Left cardiac atrium (tissue), 4 donors: ENCODE data around the gene ADM2. TPM values are rescaled to one million over a fixed set of nuclear protein-coding genes. Genes with fewer than 3 reads are reported as not detected.
"Not testable (repeated sequence)": the region's sequence is repeated elsewhere in the genome, so short reads cannot be mapped to it uniquely, and the experiment has no call there.

Experiments used
- ATAC-seq, 2 donors: fragments of 200-7000 bp; cut with Tn5 transposase; one replicate each; pipeline ENCODE4 v1.9.1; 2020; ENCODE audit warnings: mild to moderate bottlenecking in 2 of 2, moderate library complexity in 2 of 2
- DNase-seq: peaks from one replicate; pipeline ENCODE4 v3.0.0-alpha.2; 2020
- intact Hi-C, 2 donors: fragments of 100-400 bp; cut with DNase I; formaldehyde crosslinking; loops; one replicate each; pipeline versions ENCODE4 v1.14.1 to v1.15.1; 2022 to 2023
- total RNA-seq, 2 donors: library from RNA; stranded (reverse); fragmentation: NEBNext Ultra II Directional; extraction: Animal tissue kit (Norgen Biotek cat#: 25700); gene quantifications; one replicate each; pipeline ENCODE4 v1.2.1, GENCODE V29; 2021
- donor health status: DM: no; HTN: yes; CAD: no.
- donor health status: DM: no; HTN: yes; CAD: no; lungs with severe emphysema.
- donor health status: DM: yes; HTN: yes; CAD: no.
- donor health status: Dilated cardiomyopathy.

The ADM2 gene
- total RNA-seq, 2 donors from 2014 or later: 0.15 to 0.52 TPM

DNA sequence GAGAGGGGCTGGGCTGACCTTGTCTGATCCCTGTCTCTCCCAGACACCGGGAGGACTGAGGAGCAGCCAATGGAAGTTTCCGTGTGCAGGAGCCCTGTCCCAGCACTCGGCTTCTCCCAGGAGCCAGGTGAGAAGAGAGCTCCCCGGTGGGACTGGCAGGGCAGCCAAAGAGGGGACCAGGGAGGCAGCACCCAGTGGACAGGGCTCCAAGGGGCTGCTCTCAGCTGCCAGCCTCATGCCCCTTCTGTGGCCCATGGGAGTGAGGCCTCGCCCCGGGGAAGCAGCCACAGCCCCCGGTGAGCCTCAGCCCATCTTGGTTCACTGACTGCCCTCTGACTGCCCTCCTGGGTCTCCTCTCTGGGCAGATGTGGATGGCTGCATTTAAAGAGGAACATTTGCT lies 37.3 kb downstream of the ADM2 start:
- ATAC-seq: no peak
- intact Hi-C loops: no loop called here
- DNase-seq: no peak

DNA sequence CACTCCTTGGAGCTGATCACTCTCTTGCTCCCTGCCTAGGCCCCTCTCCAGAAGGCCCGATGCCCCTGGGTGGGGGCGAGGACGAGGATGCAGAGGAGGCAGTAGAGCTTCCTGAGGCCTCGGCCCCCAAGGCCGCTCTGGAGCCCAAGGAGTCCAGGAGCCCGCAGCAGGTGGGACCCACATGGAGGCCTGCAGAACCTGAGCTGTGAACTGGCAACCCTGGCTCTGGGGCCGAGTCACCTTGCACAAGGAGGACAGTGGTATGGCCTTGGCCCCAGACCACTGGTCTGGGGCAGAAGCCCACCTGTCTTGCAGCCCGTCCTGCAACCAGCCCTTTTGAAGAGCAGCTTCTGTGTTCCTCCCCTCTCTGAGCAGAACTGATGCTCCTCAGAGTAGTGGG lies 37.8 kb downstream of the ADM2 start:
- no peak for ATAC-seq
- DNase-seq: no peak
- intact Hi-C loops: no loop called here

DNA sequence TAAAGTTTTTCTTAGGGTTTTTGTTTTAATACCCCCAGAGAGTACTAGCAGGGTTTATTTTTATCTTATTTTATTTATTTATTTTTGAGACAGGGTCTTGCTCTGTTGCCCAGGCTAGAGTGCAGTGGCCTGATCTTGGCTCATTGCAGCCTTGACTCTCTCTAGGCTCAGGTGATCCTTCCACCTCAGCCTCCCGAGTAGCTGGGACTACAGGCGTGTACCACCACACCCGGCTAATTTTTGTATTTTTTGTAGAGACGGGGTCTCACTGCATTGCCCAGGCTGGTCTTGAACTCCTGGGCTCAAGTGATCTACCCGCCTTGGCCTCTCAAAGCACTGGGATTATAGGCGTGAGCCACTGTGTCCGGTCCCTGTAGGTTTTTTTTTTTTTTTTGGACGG lies 38.8 kb downstream of the ADM2 start:
- DNase-seq, intact Hi-C loops, ATAC-seq: not testable (repeated sequence)

DNA sequence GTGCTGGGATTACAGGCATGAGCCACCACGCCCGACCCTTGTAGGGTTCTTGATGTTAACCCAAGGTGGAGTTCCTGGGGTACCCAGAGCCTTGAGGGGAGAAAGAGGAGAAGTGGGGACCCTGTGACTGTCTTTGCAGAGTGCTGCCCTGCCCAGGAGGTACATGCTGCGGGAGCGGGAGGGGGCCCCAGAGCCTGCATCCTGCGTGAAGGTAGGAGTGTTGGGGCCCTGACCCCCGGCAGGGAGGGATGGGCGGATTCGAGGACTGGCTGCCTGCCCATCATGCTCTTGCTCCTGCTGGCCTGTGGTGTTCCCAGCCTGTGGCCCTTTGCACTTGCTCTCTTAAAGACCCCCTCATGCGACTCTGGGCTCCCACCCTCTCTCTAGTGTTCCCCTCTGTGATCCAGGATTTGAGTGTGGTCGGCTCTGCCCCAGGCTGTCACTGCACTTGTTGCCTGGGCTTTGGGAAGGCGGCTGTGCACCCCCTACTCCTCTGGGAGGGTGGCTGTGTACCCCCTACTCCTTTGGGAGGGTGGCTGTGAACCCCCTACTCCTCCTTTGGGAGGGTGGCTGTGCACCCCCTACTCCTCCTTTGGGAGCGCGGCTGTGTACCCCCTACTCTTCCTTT lies 39.6 kb downstream of the ADM2 start:
- DNase-seq (no peak), ATAC-seq (no peak)
- intact Hi-C loops: no loop called here

DNA sequence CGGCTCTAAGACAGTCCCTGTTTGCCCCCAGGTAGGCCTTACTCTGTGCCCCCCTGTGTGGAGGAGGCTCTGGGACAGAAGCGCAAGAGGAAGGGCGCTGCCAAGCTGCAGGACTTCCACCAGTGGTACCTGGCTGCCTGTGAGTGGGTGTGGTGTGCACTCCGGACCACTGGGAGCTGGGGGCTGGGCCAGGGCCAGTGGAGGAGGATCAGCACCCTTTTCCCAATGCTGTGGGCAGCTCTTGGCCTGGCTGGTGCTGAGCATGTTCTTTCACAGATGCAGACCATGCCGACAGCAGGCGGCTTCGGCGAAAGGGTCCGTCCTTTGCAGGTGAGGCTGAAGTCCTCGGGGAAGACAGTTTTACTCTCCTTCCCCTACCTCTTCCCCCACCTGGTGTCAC lies 40.4 kb downstream of the ADM2 start:
- intact Hi-C loops: no loop called here

DNA sequence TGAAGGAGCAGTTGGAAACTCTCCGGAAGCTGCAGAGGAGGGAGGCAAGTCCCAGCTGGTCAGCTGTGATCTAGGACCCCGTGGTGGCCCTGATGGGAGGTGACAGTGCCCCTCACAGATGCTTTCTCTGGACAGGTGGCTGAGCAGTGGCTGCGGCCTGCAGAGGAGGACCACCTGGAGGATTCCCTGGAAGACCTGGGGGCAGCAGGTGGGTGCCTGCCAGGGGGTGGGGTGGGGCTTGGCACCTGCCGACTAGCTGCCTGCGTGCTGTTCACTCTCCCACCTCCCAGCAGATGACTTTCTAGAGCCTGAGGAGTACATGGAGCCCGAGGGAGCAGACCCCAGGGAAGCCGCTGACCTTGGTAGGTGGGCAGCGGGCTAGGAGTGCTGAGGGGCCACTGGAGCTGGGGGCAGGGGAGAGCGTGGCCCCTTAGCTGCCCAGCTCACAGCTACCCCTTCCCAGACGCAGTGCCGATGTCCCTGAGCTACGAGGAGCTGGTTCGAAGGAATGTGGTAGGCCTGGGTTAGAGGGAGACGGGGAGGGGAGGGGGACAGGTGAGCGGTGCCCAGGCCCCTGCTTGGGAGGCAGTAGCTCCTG lies 41.0 kb downstream of the ADM2 start:
- ATAC-seq (no peak), DNase-seq (no peak)
- intact Hi-C loops: no loop called here

More for the DNA sequence above, 40.4 kb downstream of the ADM2 start:
- no peak for DNase-seq
- ATAC-seq: no peak

DNA sequence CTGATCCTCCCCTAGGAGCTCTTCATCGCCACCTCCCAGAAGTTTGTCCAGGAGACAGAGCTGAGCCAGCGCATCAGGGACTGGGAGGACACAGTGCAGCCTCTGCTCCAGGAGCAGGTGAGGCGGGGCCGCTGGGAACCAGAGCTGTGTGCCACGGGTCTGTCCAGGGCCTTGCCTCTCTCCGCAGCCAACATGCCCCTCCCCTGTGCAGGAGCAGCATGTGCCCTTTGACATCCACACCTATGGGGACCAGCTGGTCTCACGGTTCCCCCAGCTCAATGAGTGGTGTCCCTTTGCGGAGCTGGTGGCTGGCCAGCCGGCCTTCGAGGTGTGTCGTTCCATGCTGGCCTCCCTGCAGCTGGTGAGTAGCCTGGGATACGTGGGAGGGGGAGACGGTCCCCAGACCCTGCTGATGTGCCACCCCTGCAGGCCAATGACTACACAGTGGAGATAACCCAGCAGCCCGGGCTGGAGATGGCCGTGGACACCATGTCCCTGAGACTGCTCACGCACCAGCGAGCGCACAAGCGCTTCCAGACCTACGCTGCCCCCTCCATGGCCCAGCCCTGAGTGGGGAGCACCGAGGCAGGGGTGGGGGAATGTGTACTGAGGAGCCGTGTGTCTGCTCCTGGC lies 41.6 kb downstream of the ADM2 start:
- ATAC-seq (no peak), DNase-seq (peak; percentile 26)
- intact Hi-C loops: no loop called here

DNA sequence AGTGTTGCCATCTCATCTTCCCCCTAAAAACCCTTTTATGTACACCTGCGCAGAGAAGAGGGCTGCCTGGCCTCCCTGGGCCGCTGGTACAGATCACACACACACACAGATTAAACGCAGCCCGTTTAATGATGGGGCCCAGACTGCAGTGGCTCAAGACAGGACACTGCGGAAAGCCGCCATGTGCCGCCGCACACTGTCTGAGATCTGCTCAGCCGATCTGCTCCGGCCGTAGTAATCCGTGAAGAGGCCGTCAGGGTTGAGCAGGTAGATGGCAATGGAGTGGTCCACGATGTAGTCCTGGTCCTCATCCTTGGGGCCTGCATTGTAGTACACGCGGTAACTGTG lies 42.1 kb downstream of the ADM2 start:
- DNase-seq: no peak
- intact Hi-C loops: no loop called here
- ATAC-seq: no peak

DNA sequence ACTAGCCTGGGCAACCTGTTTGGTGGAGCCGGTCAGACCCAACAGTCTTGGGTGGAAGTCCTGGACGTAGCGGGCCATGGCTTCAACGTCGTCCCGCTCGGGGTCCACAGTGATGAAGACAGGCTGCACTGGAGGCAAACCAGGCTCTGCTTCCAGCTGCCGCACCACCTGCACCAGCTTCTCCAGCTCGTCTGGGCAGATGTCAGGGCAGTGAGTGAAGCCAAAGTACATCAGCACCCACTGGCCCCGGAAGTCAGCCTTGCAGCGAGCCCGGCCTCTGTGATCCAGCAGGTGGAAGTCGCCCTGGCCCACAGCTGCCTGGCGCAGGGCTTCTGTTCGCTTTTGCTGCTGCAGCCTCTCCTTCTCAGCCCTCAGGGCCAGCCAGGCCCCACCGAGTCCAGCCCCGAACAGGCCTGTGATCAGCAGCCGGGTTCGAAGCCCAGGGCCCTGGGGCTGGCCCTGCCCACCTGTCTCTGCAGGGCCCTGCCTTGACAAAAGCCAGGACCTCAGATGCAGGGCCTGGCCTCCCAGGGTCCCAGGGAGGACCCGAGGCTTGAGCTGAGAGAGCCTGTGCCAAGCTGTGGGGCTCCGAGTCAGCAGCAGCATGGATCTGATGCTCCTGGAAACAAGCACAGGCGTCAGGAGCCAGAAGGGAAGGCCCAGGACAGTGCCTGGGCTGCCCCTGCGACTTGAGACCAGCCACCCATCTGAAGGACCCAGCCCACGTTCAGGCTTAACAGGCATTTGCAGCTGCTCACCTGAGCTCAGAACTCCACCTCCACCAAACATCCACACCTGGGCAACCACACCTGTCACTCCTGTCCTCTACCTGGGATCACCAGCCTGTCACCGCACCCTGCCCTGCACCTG lies 42.7 kb downstream of the ADM2 start:
- ATAC-seq (no peak), DNase-seq (no peak)
- intact Hi-C loops: loop anchor here in 1 of 2 donors (2.0 kb wide), 1 partner anchor 39 kb away; the partner anchor contains the start of gene SYCE3

DNA sequence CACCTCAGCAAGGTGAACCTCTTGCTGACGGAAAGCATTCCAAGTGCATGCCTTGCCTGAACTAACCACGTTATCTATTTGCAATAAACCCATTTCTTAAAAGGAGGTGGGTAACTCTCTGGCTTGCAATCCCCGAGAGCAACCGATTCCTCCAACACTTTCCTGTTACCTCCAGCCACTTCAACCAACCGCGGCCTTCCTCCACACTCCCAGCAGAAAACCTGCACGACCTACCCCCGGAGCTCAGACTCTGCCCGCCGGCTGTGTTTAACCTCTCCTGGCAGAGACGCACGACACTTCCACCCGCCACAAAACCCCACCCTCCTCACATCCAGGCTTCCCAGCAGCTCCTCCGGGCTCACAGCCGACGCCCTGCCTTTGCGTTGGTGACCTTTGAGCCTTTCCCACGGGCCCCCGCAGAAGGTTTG lies 43.3 kb downstream of the ADM2 start:
- ATAC-seq (no peak), DNase-seq (no peak)
- intact Hi-C loops: loop anchor here in 1 of 2 donors (2.0 kb wide), 1 partner anchor 38 kb away; the partner anchor contains the start of gene SYCE3

DNA sequence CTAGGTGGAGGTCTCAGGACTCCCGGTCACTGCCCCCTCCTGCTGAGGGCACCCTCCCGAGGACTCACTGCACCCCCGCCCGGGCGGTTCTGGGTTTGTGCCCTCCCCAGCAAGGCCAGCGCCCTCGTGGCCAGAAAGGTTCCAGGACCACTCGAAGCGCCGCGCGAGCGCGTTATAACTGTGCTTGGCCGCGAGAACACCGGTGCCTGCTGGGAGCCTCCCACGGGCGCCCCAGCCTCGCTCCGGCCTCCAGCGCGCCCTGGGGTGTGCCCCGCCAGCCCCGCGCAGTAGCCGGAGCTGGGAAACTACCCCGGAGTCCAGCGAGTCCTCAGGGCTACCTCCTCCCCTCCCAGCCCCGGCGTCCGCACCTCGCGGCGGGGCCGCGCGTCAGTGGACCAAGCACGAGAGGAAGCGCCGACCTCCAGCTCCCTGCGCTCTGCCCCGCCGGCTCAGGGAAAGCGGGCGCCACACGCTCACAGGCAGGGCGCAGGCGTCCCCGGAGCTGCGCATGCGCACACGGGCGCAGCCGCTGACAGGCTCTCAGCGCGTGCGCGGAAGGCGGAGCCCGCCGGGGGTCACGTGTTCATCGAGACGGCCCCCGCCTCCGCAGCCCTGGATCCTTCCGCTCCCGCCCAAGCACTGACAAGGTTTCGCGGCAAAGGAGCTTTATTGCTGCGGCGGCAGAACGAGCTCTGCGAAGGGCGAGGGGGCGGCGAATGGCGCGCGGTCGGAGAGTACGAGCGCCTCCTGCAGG lies 43.9 kb downstream of the ADM2 start, which contains the start of gene SCO2:
TSS of gene SCO2 (minus strand) at position 495 of the 754 bp plus-strand sequence. CDS start 1,187 bp downstream, outside the sequence.
- DNase-seq: peak; percentile 97
- intact Hi-C loops: loop anchor here in 1 of 2 donors (2.0 kb wide), 1 partner anchor 38 kb away; the partner anchor contains the start of gene SYCE3
- peak; percentile 58 to 77 for ATAC-seq

DNA sequence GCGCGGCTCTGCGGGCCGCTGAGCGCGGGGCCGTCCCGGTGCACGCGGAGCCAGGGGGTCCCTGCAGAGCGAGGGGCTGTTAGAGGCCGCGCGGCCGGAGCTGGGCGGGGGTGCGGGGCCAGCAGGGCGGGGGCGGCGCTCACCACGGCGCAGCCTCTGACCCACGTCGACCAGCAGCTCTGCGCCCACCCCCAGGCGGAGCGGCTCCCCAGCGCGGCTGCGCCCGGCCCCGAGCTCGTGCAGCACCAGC lies 44.4 kb downstream of the ADM2 start:
- ATAC-seq (no peak), DNase-seq (no peak)
- intact Hi-C loops: loop anchor here in 1 of 2 donors (2.0 kb wide), 1 partner anchor 37 kb away; the partner anchor contains the start of gene SYCE3

DNA sequence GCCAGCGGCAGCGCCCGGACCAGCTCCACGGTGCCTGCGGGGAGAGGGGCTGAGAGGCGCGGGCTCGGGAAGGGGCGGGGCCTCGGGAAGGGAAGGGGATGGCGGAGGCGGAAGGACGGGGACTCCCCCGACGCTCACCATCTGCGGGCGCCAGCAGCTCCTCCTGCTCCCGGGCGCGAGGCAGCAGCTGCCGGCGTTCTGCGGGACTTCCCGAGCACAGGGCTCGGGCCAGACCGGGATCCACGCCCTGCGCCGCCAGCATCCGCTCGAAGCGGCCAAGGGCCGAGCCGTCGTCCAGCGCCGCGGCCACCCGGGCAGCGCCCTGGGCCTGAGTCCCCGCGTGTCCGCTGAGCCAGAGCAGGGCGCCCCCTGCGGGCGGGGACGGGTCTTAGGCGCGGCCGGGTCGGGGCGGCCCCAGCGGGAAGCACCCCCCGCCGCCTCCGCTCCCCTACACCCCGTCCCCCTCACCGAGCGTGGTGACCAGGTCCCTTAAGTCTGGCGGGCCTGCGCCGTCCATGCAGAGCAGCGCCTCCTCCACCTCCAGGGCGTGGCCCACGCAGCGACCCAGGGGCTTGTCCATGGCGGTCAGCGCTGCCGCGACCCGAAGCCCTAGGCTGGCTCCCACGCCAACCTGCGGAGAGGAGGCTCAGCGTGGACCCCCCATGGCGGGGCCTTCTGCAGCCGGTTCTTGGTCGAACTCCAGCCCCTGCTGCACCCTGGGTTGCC lies 44.9 kb downstream of the ADM2 start:
- ATAC-seq: peak; percentile 24 to 43
- intact Hi-C loops: no loop called here

DNA sequence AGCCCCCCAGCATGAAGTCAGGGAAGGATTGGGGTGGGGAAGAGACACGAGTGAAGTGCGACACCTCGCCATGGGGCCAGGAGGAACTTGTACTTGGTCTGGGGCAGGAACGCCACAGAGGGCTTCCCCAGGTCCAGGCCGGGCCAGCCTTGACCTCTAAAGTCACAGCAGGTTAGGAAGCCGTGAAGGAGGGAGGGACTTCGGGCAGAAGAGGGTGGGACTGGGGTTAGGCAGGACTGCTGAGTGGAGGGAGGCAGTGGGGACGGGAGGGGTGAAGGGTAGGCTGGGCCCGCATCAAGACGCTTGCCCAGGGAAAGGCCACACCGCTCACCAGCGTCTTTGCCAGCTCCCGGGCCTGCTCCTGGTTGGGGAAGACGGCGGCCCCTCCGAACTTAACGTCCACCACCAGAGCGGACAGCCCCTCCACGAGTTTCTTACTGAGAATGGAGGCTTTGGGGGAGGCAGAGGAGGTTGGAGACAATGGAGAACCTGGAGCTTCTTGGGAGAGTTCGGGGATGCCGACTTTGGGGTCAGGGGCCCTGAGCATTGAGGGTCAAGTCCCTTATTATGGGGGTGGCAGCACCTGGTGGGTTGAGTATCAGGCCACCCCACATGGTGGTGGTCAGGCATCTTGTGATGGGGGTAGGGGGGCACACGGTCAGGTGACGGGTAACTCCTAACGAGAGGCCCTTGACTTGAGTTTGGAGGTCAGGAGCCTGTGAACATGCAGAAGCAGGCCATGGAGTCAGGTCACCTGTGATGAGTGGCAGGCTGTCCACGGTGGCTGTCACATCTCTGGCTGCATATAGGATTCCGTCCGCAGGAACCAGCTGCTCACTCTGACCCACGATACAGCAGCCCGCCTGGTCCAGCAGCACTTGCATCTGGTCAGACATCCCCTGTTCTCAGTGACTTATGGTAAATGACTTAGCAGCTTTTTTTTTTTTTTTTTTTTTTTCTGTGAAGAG lies 45.8 kb downstream of the ADM2 start:
- peak; percentile 74 for DNase-seq
- ATAC-seq: peak; percentile 1 to 3
- intact Hi-C loops: no loop called here

More for the DNA sequence above, 44.9 kb downstream of the ADM2 start:
- DNase-seq: peak; percentile 85

DNA sequence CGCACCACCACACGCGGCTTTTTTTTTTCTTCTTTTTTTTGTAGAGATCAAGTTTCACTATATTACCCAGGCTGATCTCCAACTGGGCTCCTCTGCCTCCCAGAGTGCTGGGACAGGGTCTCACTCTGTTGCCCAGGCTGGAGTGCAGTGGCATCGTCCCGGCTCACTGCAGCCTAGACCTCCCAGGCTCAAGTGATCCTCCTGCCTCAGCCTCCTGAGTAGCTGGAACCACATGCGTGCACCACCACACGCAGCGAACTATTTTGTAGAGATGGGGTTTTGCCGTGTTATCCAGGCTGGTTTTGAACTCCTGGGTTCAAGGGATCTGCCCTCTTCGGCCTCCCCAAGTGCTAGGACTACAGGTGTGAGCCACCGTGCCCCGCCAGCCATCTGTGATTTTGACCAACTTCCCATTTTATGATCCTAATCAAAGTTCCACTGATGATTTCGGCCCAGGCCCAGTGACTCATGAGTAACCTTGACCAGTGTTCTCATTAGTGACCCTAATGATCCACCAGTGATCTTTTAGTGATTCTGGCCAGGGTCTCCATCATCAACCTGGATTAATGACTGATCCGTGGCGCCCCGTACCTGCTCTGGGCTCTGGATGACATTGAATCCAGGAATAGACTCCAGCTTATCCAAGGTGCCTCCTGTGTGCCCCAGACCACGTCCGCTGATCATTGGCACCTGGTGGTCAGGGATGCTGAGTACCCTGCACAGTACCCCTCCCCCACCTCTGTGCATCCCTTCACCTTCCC lies 46.8 kb downstream of the ADM2 start:
- DNase-seq: peak; percentile 26
- ATAC-seq: no peak
- intact Hi-C loops: no loop called here

DNA sequence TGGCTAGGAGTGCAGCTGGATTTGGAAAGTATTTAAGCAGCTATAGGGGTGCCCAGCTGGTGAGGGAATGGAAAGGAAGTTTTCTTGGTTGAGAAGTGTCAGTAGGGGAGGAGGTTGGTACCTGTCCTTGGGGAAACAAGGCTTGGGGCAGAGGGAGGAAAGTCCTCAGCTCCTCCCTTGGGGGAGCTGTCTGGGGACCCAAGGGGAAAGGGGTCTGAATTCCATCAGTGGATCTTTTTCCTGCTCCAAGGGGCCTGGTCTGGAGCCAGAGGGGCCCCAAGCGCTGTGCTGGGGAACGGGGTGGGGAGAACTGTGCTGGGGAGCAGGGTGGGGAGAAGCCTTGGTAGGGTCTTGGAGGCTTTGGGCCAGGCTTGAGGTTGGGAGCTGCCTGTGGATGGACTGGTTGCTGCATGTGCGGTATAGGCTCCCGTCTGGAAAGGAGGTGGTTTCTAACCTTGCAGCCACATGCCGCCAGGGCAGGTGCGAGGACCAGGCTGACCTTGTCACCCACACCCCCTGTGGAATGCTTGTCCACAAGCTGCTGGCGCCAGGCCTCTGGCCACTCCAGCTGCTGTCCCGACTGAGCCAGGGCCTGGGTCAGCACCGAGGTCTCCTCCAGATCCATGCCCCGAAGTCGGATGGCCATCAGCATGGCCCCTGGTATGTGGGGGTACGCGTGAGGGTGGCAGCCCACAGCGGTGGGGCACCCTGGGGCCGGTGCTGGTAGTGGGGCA lies 47.5 kb downstream of the ADM2 start:
- intact Hi-C loops: no loop called here
- ATAC-seq (no peak), DNase-seq (no peak)
